ENCODE data around the gene SFXN5. TPM values are rescaled to one million over a fixed set of nuclear protein-coding genes. Genes with fewer than 3 reads are reported as not detected.
"Not testable (repeated sequence)": the region's sequence is repeated elsewhere in the genome, so short reads cannot be mapped to it uniquely, and the experiment has no call there.

SFXN5 gene
- total RNA-seq, 1 donor from 2014 or later, result 18.5 TPM

DNA sequence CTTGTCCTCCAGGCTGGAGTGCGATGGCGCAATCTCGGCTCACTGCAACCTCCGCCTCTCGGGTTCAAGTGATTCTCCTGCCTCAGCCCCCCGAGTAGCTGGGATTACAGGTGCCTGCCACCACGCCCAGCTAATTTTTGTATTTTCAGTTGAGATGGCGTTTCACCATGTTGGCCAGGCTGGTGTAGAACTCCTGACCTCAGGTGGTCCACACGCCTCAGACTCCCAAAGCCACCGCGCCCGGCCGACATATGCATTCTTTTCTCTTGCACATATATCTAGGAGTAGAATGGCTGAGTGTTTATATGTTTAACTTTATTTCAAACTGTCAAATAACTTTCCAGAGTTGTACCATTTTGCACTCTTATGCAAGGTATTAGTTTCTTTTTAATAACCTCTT, 164.1 kb downstream of the SFXN5 start:
- H3K27ac Mint-ChIP-seq; H3K9me3 Mint-ChIP-seq; H3K4me3 Mint-ChIP-seq (ENCODE audit: low read depth); DNase-seq (ENCODE audit: low spot score); H3K36me3 Mint-ChIP-seq (ENCODE audit: low read depth); intact Hi-C loops (cut with micrococcal nuclease); H3K4me1 Mint-ChIP-seq (ENCODE audit: low read depth): not testable (repeated sequence)
- peaks cover 64% of the 10 kb centered on the region for H3K27me3 Mint-ChIP-seq (ENCODE audit: low read depth)

DNA sequence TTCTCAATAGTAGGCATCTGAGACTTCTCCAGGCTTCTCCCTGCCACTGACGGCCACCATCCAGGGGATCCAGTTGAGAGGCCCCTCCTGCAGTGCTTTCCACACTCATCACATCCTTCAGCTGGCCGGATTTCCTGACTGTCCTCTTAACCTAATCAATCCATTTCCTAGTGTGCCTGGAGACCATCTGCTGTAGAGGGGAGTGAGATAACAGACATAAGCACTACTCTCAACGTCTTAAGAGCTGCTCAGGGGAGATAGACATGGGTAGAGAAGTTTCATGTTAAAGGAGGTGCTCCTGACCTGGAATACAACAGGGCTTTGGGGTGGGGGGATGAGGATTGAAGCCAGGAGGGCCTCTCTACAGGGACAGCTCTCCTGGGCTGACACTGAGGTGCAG, 170.1 kb downstream of the SFXN5 start:
- H3K4me3 Mint-ChIP-seq (ENCODE audit: low read depth), result no peak overlapping the region
- H3K4me1 Mint-ChIP-seq (ENCODE audit: low read depth), result no peaks in the 10 kb centered on the region
- H3K27me3 Mint-ChIP-seq (ENCODE audit: low read depth), result peaks cover 66% of the 10 kb centered on the region
- no peaks in the 10 kb centered on the region for H3K9me3 Mint-ChIP-seq
- intact Hi-C loops (cut with micrococcal nuclease), result no loop called here
- H3K36me3 Mint-ChIP-seq (ENCODE audit: low read depth), result no peaks in the 10 kb centered on the region
- H3K27ac Mint-ChIP-seq, result no peak overlapping the region
- no peak for DNase-seq (ENCODE audit: low spot score)

DNA sequence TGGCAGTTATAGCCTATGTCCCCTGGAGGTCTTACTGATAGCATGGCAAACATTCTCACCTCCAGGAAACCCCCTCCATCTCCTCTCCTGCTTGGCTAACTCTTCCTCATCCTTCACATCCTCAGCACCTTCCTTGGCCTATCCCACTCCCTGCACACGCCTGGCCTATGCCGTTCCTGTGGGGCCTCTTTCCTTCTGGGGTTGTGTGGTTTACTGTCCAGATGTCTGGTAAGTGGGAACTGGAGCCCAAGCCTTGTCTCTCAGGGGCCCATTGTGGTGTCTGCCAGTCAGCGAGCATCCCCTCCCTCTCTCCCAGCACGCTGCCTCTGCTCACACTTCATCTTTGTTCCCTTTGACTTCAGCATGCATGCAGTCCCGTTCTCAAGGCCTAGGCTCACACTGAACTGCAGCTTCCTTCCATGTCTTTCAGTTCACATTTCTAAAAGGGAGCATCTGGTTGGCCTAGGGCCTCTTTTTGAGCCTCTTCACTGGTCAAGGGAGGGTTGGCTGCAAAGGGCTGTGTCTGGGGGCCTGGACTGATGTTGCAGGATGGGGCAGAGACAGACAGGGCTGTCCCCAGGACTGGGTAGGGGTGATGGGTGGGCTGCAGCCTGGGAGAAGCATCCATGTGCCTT, 171.2 kb downstream of the SFXN5 start:
- Mint-ChIP-seq H3K4me3 (ENCODE audit: low read depth) (no peak overlapping the region), H3K27ac (no peak overlapping the region), H3K9me3 (no peaks in the 10 kb centered on the region), H3K36me3 (ENCODE audit: low read depth) (no peaks in the 10 kb centered on the region), H3K4me1 (ENCODE audit: low read depth) (no peaks in the 10 kb centered on the region), H3K27me3 (ENCODE audit: low read depth) (peaks cover 64% of the 10 kb centered on the region)
- DNase-seq (ENCODE audit: low spot score), result no peak
- intact Hi-C loops (cut with micrococcal nuclease), result no loop called here

DNA sequence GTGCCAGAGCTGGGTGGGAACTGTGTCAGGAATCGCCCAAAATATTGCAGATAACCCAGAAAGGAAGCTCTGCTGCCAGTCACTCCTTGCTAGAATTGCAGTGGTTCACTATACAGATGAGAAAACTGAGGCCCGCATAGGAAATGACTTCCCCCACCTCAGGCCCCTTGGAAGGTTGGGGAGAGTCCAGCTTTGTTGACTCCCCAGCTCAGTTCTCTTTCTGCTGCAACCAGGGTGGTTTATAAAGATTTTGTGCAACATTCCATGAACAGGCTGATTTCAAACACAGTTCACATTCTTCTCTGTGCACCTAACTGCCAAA, 173.0 kb downstream of the SFXN5 start:
- H3K27me3 Mint-ChIP-seq (ENCODE audit: low read depth), result peaks cover 56% of the 10 kb centered on the region
- intact Hi-C loops (cut with micrococcal nuclease), result no loop called here
- H3K9me3 Mint-ChIP-seq, result no peaks in the 10 kb centered on the region
- H3K4me1 Mint-ChIP-seq (ENCODE audit: low read depth), result no peaks in the 10 kb centered on the region
- no peaks in the 10 kb centered on the region for H3K36me3 Mint-ChIP-seq (ENCODE audit: low read depth)
- H3K27ac Mint-ChIP-seq, result no peak overlapping the region
- H3K4me3 Mint-ChIP-seq (ENCODE audit: low read depth), result no peak overlapping the region
- DNase-seq (ENCODE audit: low spot score), result no peak

DNA sequence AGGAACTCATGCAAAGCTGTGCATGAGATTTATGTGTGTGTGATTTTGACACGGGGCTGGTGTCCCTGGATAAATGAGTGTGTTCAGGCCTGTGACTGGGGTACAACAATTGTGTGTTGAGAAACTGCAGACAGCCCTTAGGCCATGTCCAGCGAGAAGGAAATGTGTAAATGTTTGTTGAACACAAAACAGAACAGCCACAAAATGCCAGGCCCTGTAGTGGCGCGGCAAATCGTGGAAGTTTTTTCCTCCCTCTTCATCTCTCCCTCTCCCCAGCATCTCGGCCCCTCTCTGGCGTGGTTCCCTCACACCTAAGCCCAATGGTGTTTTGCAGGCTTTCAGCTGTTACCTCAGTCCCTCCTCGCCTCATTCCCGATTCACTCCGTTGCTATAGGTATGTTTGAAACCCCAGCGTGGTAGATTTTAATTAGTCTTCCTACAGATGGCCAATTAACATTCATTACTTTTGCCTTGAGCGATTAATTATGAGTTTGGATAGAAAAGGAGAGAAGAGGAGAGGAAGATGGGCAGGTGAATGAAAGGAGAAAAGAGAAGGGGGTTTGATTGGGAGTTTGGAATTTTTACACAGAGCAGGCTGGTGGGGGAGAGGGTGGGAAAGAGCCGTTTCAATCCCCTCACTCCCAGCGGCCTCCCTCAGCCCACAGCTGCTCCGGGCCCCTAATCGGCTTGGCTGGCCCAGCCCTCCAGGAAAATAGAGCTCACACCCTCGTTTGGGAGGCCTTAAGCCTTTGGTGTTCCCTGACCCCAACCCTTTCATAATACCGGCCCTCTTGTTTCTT, 173.5 kb downstream of the SFXN5 start:
- Mint-ChIP-seq H3K36me3 (ENCODE audit: low read depth) (no peaks in the 10 kb centered on the region), H3K4me1 (ENCODE audit: low read depth) (no peaks in the 10 kb centered on the region), H3K4me3 (ENCODE audit: low read depth) (no peak overlapping the region), H3K9me3 (no peaks in the 10 kb centered on the region), H3K27me3 (ENCODE audit: low read depth) (peaks cover 51% of the 10 kb centered on the region), H3K27ac (no peak overlapping the region)
- intact Hi-C loops (cut with micrococcal nuclease), result no loop called here
- no peak for DNase-seq (ENCODE audit: low spot score)

DNA sequence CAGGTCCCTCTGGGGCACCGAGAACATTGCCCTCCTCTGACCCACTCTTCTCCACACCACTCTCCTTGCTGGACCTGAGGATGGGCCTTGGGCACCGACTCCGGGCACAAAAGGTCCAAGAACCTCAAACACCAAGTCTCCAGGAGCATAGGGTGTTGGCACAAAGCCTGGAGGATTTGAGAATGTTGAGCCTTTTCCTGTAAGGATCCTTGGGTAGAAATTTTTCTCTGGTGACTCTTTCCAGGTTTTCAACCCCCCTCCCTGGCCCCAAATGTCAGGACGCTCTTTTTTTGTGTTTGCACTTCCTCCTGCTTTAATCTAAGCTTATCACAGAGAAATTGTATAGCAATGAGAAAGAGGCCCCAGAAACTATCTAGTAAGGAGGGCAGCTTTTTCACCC, 175.1 kb downstream of the SFXN5 start:
- no peak for DNase-seq (ENCODE audit: low spot score)
- intact Hi-C loops (cut with micrococcal nuclease), result no loop called here
- H3K36me3 Mint-ChIP-seq (ENCODE audit: low read depth), result no peaks in the 10 kb centered on the region
- no peak overlapping the region for H3K4me3 Mint-ChIP-seq (ENCODE audit: low read depth)
- H3K9me3 Mint-ChIP-seq, result no peaks in the 10 kb centered on the region
- peaks cover 41% of the 10 kb centered on the region for H3K27me3 Mint-ChIP-seq (ENCODE audit: low read depth)
- no peak overlapping the region for H3K27ac Mint-ChIP-seq
- H3K4me1 Mint-ChIP-seq (ENCODE audit: low read depth), result no peaks in the 10 kb centered on the region

DNA sequence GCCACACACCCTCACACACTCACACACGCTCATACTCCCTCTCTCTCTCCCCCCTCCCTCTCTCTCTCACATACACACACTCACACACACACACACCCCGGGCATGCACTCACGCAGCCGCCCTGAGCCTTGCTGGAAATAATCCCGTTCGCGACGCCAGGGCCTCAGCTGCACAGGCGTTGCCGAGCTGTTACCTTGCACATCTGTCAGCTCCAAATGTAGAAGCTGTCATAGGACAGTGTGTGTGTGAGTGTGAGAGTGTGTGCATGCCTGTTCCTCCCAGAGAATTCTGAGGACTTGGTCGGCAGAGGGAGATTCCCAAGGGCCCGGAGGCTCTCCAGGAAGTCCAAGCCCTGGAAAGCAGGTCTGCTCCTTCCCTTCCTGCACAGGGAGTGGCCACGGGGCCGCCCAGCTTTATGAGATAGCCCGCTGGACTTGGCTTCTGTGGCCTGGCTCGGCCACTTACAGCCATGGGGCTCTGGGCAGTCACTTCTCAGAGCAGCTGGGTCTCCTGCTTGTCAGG, 175.7 kb downstream of the SFXN5 start:
- H3K27ac Mint-ChIP-seq, result no peak overlapping the region
- DNase-seq (ENCODE audit: low spot score), result no peak
- no peaks in the 10 kb centered on the region for H3K36me3 Mint-ChIP-seq (ENCODE audit: low read depth)
- H3K9me3 Mint-ChIP-seq, result no peaks in the 10 kb centered on the region
- H3K27me3 Mint-ChIP-seq (ENCODE audit: low read depth), result peaks cover 34% of the 10 kb centered on the region
- H3K4me1 Mint-ChIP-seq (ENCODE audit: low read depth), result no peaks in the 10 kb centered on the region
- H3K4me3 Mint-ChIP-seq (ENCODE audit: low read depth), result no peak overlapping the region
- intact Hi-C loops (cut with micrococcal nuclease), result no loop called here

DNA sequence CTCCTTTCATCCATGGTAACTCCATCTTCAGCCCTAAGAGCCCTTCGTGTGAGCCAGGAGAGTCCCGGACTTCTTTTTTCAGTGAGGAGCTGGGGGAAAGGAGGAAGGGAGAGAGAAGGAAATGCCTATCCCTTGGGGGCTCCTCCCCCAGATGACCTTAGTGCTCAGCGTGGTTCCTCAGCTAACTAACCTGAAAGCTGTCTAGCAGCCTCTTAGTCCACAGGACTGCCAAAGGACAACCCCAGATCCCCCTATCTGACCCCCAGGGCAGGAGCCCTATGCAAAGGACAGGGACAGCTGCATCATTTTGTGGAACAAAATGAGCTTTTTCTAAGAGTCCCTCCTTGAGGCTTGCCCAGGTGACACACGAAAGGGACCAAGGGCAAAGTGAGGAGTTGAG, 176.4 kb downstream of the SFXN5 start:
- intact Hi-C loops (cut with micrococcal nuclease), result no loop called here
- H3K36me3 Mint-ChIP-seq (ENCODE audit: low read depth), result no peaks in the 10 kb centered on the region

DNA sequence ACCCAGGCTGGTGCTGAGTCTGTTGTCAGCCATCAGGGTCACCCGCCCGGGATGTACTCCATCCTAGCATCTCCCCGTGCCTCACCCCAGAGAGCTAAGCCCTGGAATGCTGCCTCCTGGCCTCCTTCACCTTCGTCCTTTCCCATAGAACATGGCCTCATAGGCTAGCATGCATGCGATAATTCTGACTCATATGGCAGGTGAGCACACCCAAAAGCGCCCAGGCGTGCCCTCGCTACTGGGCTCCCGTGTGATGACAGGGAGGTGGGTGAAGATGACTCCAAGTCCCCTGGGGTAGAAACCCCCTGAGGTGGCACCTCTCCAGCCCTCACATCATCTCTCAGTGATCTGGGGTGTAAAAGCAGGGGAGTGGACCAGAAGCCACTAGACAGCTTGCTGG, 177.0 kb downstream of the SFXN5 start:
- DNase-seq (ENCODE audit: low spot score), result no peak
- no peak overlapping the region for H3K27ac Mint-ChIP-seq
- intact Hi-C loops (cut with micrococcal nuclease), result loop anchor here (5.0 kb wide), 1 partner anchor 193 kb away; no protein-coding TSS in a partner anchor

More for the DNA sequence above, 176.4 kb downstream of the SFXN5 start:
- Mint-ChIP-seq H3K4me1 (ENCODE audit: low read depth) (no peaks in the 10 kb centered on the region), H3K27me3 (ENCODE audit: low read depth) (peaks cover 30% of the 10 kb centered on the region), H3K9me3 (no peaks in the 10 kb centered on the region), H3K4me3 (ENCODE audit: low read depth) (no peak overlapping the region), H3K27ac (no peak overlapping the region)
- no peak for DNase-seq (ENCODE audit: low spot score)

DNA sequence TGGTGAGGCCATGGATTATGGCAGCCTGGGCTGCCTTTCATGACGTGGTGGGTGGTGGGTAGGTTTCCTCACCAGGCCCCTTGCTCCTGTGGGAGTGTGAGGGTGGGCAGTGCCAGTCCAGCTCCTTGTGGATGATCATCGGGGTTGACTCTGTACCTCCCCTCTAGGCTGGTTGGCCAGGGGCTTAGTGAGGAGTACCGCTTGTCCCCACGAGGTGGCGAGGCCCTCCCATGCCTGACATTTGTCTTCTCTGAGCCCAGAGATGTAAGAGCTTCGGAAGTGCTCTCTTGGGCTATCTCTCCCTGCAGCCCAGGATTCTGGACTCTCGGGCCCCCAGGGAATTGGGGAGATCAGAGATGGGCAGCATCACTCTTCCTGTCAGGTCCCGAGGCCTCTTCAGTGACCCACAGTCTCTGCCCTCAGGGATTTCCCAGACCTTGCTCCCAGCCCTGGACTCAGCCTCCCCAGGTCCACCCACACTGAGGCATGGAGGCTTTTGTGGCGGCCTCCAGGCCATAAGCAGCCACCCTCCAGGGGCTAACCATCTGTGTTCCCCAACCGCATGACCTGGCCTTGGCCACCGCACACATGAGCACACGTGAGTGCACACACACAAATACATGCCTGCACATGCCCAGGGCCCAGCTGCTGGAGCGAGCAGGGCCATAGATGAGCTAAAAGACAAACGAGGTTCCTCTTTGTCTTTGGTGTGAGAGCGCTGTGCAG, 177.8 kb downstream of the SFXN5 start:
- no peaks in the 10 kb centered on the region for H3K36me3 Mint-ChIP-seq (ENCODE audit: low read depth)
- peaks cover 21% of the 10 kb centered on the region for H3K27me3 Mint-ChIP-seq (ENCODE audit: low read depth)
- H3K4me1 Mint-ChIP-seq (ENCODE audit: low read depth), result no peaks in the 10 kb centered on the region
- intact Hi-C loops (cut with micrococcal nuclease), result loop anchor here (1.0 to 5.0 kb wide), 2 partner anchors 80 to 194 kb away; no protein-coding TSS in a partner anchor
- no peak overlapping the region for H3K4me3 Mint-ChIP-seq (ENCODE audit: low read depth)
- DNase-seq (ENCODE audit: low spot score), result no peak
- H3K9me3 Mint-ChIP-seq, result no peaks in the 10 kb centered on the region
- H3K27ac Mint-ChIP-seq, result no peak overlapping the region

More for the DNA sequence above, 177.0 kb downstream of the SFXN5 start:
- H3K4me1 Mint-ChIP-seq (ENCODE audit: low read depth), result no peaks in the 10 kb centered on the region
- H3K27me3 Mint-ChIP-seq (ENCODE audit: low read depth), result peaks cover 29% of the 10 kb centered on the region
- no peaks in the 10 kb centered on the region for H3K36me3 Mint-ChIP-seq (ENCODE audit: low read depth)
- no peaks in the 10 kb centered on the region for H3K9me3 Mint-ChIP-seq
- no peak overlapping the region for H3K4me3 Mint-ChIP-seq (ENCODE audit: low read depth)

DNA sequence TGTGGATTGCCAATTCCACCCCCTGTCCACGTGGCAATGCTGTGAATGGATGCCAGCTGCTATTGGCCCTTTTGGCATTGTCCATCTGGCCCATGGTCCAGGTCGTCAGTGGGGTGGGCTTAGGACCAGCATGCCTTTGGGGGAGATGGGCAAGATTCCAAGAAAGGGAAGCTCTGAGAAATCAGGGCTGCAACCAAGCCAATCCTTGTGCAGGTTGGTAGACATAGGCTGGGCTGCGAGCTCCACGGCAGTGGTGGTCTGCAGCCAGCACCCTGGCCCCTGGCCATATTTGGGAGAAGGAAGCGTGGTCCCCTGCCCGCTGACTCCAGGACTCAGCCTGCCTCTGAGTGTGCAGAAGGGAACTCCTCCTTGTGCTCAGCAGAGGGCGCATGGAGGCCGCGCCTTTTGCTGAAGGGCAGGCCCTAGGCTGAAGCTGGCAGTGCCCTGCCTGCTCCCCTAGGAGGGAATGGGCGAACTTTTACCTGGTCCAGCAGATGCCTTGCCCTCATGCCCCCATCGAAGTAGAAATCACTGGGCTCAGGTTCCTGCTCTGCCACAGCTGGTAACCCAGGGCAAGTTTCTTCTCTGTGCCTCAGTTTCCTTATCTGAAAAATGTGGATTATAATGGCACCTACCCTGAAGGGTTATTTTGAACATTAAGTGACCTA, 178.9 kb downstream of the SFXN5 start:
- peaks cover 1% of the 10 kb centered on the region for H3K4me1 Mint-ChIP-seq (ENCODE audit: low read depth)
- intact Hi-C loops (cut with micrococcal nuclease), result loop anchor here (1.0 to 5.0 kb wide), 3 partner anchors 81 to 285 kb away; no protein-coding TSS in a partner anchor
- no peaks in the 10 kb centered on the region for H3K9me3 Mint-ChIP-seq
- H3K4me3 Mint-ChIP-seq (ENCODE audit: low read depth), result no peak overlapping the region
- no peaks in the 10 kb centered on the region for H3K36me3 Mint-ChIP-seq (ENCODE audit: low read depth)
- H3K27ac Mint-ChIP-seq, result no peak overlapping the region
- peaks cover 16% of the 10 kb centered on the region for H3K27me3 Mint-ChIP-seq (ENCODE audit: low read depth)
- DNase-seq (ENCODE audit: low spot score), result peak; percentile 27

Measured in activated T-helper 2 cell treated with anti-CD3 and anti-CD28 coated beads, Interferon-gamma antibody, Interleukin-2, Interleukin-4, amounts not matched to agents 10 μg/mL and 5 μg/mL and 100 μg/mL, durations not matched to agents 14 hours and 24 hours and 36 hours (primary cell).